AG09319 (cell line): ENCODE data around the gene CELF2.

Source experiments
- DNase-seq: peaks from one replicate; pipeline ENCODE4 v3.0.0-alpha.2; 2010; ENCODE audit warnings: low read depth; ENCODE audit errors: extremely low read depth
- TF ChIP-seq, protein P1 (sequence below): IDR thresholded peaks from 2 replicates; pipeline ENCODE4 v1.5.1; 2011; ENCODE audit warnings: low read depth, mild to moderate bottlenecking, inconsistent platforms, low read length, moderate library complexity

Gene CELF2

GRCh38 chr10:11262494-11263345, 245.0 kb downstream of the CELF2 start:
- no peak for DNase-seq
- TF ChIP-seq, protein P1, sequence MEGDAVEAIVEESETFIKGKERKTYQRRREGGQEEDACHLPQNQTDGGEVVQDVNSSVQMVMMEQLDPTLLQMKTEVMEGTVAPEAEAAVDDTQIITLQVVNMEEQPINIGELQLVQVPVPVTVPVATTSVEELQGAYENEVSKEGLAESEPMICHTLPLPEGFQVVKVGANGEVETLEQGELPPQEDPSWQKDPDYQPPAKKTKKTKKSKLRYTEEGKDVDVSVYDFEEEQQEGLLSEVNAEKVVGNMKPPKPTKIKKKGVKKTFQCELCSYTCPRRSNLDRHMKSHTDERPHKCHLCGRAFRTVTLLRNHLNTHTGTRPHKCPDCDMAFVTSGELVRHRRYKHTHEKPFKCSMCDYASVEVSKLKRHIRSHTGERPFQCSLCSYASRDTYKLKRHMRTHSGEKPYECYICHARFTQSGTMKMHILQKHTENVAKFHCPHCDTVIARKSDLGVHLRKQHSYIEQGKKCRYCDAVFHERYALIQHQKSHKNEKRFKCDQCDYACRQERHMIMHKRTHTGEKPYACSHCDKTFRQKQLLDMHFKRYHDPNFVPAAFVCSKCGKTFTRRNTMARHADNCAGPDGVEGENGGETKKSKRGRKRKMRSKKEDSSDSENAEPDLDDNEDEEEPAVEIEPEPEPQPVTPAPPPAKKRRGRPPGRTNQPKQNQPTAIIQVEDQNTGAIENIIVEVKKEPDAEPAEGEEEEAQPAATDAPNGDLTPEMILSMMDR, result no peak

GRCh38 chr10:11263767-11264166, 246.1 kb downstream of the CELF2 start:
- TF ChIP-seq, protein P1, result no peak
- no peak for DNase-seq

DNA sequence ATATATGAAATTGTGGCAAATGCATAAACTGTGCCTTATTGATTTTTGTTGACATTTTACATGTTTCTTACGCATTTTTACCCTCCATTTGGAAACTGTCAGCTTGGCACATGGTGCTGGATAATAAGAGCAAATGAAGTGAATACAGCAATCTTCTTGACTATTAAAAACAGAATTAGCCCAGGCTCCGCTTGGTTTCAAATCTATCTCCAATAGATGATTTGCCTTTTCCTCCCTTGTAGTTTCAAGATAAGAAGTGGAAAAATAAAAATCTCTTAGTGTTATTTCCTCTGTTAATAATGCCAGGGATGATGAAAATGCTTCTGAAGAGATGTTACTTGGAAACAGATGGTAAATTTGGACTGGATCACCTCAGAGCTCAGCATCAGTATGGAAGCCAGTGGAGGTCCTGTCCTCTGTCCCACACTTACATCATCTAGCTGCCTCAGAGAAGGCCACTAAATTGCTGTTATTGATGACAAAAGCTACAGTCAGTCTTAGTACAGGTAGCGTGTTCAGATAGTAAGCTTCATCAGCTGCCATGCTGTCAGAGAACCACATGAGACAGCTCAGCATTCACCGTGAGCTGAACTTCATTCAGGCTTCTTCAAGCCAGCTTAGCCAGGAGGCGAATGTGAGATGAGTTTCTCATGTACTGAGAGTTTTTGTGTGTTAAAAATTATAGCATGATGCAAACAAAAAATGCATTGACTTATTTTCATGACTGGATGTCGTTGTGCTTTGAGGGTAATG, 246.8 kb downstream of the CELF2 start:
- TF ChIP-seq, protein P1, result no peak

GRCh38 chr10:11265484-11265883, 247.8 kb downstream of the CELF2 start:
- TF ChIP-seq, protein P1, result no peak
- DNase-seq, result no peak

More for the DNA sequence above, 246.8 kb downstream of the CELF2 start:
- no peak for DNase-seq

DNA sequence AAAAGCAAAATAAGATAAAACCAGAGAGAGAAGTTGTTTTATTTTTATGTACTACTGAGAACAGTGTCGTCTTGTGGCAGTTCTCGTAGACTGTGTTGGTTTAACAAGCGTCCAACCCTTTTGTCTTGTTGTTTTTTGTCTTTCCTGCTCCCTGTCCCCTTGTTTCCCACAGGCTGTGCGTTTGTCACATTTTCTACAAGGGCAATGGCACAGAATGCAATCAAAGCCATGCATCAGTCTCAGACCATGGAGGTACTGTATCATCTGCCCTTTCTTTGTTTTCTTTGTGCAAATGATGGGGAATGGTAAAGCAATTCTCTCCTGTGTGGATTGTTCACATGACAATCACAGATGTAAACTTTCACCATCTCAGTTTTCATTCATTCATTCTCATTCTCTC, 248.8 kb downstream of the CELF2 start:
- DNase-seq, result no peak
- TF ChIP-seq, protein P1, result no peak

GRCh38 chr10:11270135-11270857, 252.6 kb downstream of the CELF2 start:
- TF ChIP-seq, protein P1, result peak; percentile 53
- DNase-seq, result no peak

GRCh38 chr10:11270858-11271179, 253.1 kb downstream of the CELF2 start:
- TF ChIP-seq, protein P1, result no peak
- DNase-seq, result no peak
